Measurements from ENCODE around the gene SRRD.

GRCh38 chr22:26479043-26479791 lies 4.5 kb upstream of the SRRD start:
- TF ChIP-seq CTCF (IDR thresholded peaks at IDR 0.05) (no peak), POLR2A (IDR thresholded peaks at IDR 0.05) (no peak), POLR2AphosphoS5 (IDR thresholded peaks at IDR 0.05) (no peak), EP300 (IDR thresholded peaks at IDR 0.05) (no peak)

All from sigmoid colon (tissue), 4 donors.